Measurements from ENCODE around the gene STAC3.

The STAC3 gene

GRCh38 chr12:57227315-57228115 is 23.5 kb downstream of the STAC3 start:
- POLR2A ChIA-PET, result interaction anchor here (1.3 to 1.9 kb wide), 2 partner anchors 10 to 12 kb away, joined by 4 to 5 read pairs; no protein-coding TSS in a partner anchor
- no peak for TF ChIP-seq CTCF (IDR thresholded peaks at IDR 0.05; ENCODE audit: insufficient read depth, low read length, missing control alignments)
- no peak for DNase-seq (ENCODE audit: low read depth, low spot score)
- no peak overlapping the region for H3K4me3 ChIP-seq (ENCODE audit: low read depth, low read length)
- CTCF ChIA-PET, result interaction anchor here (0.7 to 13.3 kb wide), 7 partner anchors 12 to 226 kb away, joined by 3 to 425 read pairs (median 4); partner anchors contain the start of gene NXPH4

- ChIA-PET POLR2A (interaction anchor here (1.3 to 1.9 kb wide), 2 partner anchors 11 to 12 kb away, joined by 4 to 5 read pairs; no protein-coding TSS in a partner anchor), CTCF (interaction anchor here (1.1 to 13.3 kb wide), 3 partner anchors 11 to 226 kb away, joined by 4 to 425 read pairs (median 290); partner anchors contain the start of gene NXPH4)
- no peak for TF ChIP-seq CTCF (IDR thresholded peaks at IDR 0.05; ENCODE audit: insufficient read depth, low read length, missing control alignments)
- DNase-seq (ENCODE audit: low read depth, low spot score), result no peak
- H3K4me3 ChIP-seq (ENCODE audit: low read depth, low read length), result no peak overlapping the region
Measured at GRCh38 chr12:57226588-57227314, 24.2 kb downstream of the STAC3 start.

GRCh38 chr12:57225680-57226210 is 25.2 kb downstream of the STAC3 start:
- CTCF ChIA-PET, result interaction anchor here (0.6 to 13.3 kb wide), 3 partner anchors 10 to 227 kb away, joined by 3 to 425 read pairs (median 290); partner anchors contain the start of gene NXPH4
- DNase-seq (ENCODE audit: low read depth, low spot score), result no peak
- no peak overlapping the region for H3K4me3 ChIP-seq (ENCODE audit: low read depth, low read length)
- no peak for TF ChIP-seq CTCF (IDR thresholded peaks at IDR 0.05; ENCODE audit: insufficient read depth, low read length, missing control alignments)
- POLR2A ChIA-PET, result interaction anchor here (1.9 kb wide), 1 partner anchor 12 kb away, joined by 5 read pairs; no protein-coding TSS in a partner anchor

- DNase-seq (ENCODE audit: low read depth, low spot score), result no peak
- no peak overlapping the region for H3K4me3 ChIP-seq (ENCODE audit: low read depth, low read length)
- TF ChIP-seq CTCF (IDR thresholded peaks at IDR 0.05; ENCODE audit: insufficient read depth, low read length, missing control alignments), result peak; percentile 53
- POLR2A ChIA-PET, result no interaction called here
- CTCF ChIA-PET, result interaction anchor here (0.6 to 13.3 kb wide), 4 partner anchors 10 to 238 kb away, joined by 3 to 425 read pairs (median 147); partner anchors contain the start of gene NXPH4
Measured at GRCh38 chr12:57224973-57225679, 25.9 kb downstream of the STAC3 start.

- no peak for DNase-seq (ENCODE audit: low read depth, low spot score)
- H3K4me3 ChIP-seq (ENCODE audit: low read depth, low read length), result no peak overlapping the region
- CTCF ChIA-PET, result interaction anchor here (0.9 to 13.3 kb wide), 3 partner anchors 9 to 238 kb away, joined by 4 to 425 read pairs (median 290); partner anchors contain the start of gene NXPH4
- TF ChIP-seq CTCF (IDR thresholded peaks at IDR 0.05; ENCODE audit: insufficient read depth, low read length, missing control alignments), result no peak
- POLR2A ChIA-PET, result no interaction called here
Measured at GRCh38 chr12:57224278-57224972, 26.6 kb downstream of the STAC3 start.

Data from AG04449 (cell line).